HCT116 (cell line): ENCODE data around the gene ARHGEF11. TPM values are rescaled to one million over a fixed set of nuclear protein-coding genes. Genes with fewer than 3 reads are reported as not detected.
A peak's percentile ranks its signal among the peaks of the same experiment; 100 is the strongest.

Experiments
- ATAC-seq: fragments of 200-7000 bp; cut with Tn5 transposase; 2 replicates; pipeline ENCODE4 v1.9.1; 2020; ENCODE audit warnings: mild to moderate bottlenecking, moderate library complexity
- BruUV-seq: library from RNA; stranded (reverse); fragments of 400-500 nt; replicated peaks from 2 replicates; lab custom pipeline; 2021; lab: Mats Ljungman, UMichigan
- CTCF ChIA-PET: fragments of 300-600 bp; sonication (Branson Sonifier 250); formaldehyde crosslinking; loops from one replicate; lab custom pipeline; 2021; ENCODE audit warnings: antibody characterized with exemption; lab: Charles Lee
- POLR2A ChIA-PET: fragments of 300-600, 350-600 bp; sonication (Branson Sonifier 250); formaldehyde crosslinking; loops from one replicate; lab custom pipeline; 2021; ENCODE audit warnings: antibody characterized with exemption; lab: Charles Lee
- RAD21 ChIA-PET, 2 experiments: fragments of 300-600 bp; sonication (Branson Sonifier 250); formaldehyde crosslinking; loops; one replicate each; lab custom pipeline; 2023; ENCODE audit warnings: low total read pairs in 2 of 2; ENCODE audit not compliant: uncharacterized antibody in 2 of 2, unreplicated experiment in 2 of 2, low non-redundant PET in 1 of 2; lab: Charles Lee
- DNase-seq: peaks from one replicate; pipeline ENCODE4 v3.0.0-alpha.2; 2010; ENCODE audit warnings: low read depth, low spot score
- H2AFZ ChIP-seq: fragments of 200-600 bp; shearing (Covaris generic), sonication (generic); 2 replicates; pipeline ENCODE4 v1.6.1; 2017; ENCODE audit warnings: low read depth, mixed run types, mixed read lengths, antibody characterized with exemption, low read length; ENCODE audit not compliant: poor library complexity, severe bottlenecking
- H3K27ac ChIP-seq: 2 replicates; pipeline ENCODE4 v1.5.1; 2012; ENCODE audit warnings: low read depth, low read length
- H3K27me3 ChIP-seq: fragments of 200-600 bp; sonication (generic); 2 replicates; pipeline ENCODE4 v1.6.1; 2016; ENCODE audit warnings: mixed run types, low read length, mixed read lengths; ENCODE audit not compliant: insufficient read depth
- H3K36me3 ChIP-seq, 2 experiments: fragments of 200-500 bp in 1 of 2; fragments of 200-600 bp in 1 of 2; sonication (Bioruptor generic) in 1 of 2; sonication (generic) in 1 of 2; 2 replicates each; pipeline versions ENCODE4 v1.5.1 to v1.6.1; 2014 to 2016; ENCODE audit warnings: low read length in 2 of 2, inconsistent platforms in 1 of 2, mixed read lengths in 1 of 2, mixed run types in 1 of 2; ENCODE audit not compliant: insufficient read depth in 2 of 2, control insufficient read depth in 1 of 2
- H3K4me1 ChIP-seq, 2 experiments: fragments of 200-600 bp in 1 of 2; sonication (generic) in 1 of 2; 2 replicates each; pipeline versions ENCODE4 v1.5.1 to v1.6.1; 2012 to 2017; ENCODE audit warnings: low read length in 2 of 2, inconsistent platforms in 1 of 2, mild to moderate bottlenecking in 1 of 2, mixed read lengths in 1 of 2, mixed run types in 1 of 2, moderate library complexity in 1 of 2; ENCODE audit not compliant: insufficient read depth in 2 of 2, control insufficient read depth in 1 of 2
- H3K4me2 ChIP-seq: fragments of 200-600 bp; sonication (generic); 2 replicates; pipeline ENCODE4 v1.6.1; 2017; ENCODE audit warnings: mixed run types, low read length, mixed read lengths
- H3K4me3 ChIP-seq, 2 experiments: fragments of 200-600 bp in 1 of 2; sonication (generic) in 1 of 2; replicated peaks in 1 of 2; 2 replicates each; pipeline ENCODE4 v1.5.1; 2011 to 2016; ENCODE audit warnings: low read length in 2 of 2, control low read depth in 1 of 2, low read depth in 1 of 2, mild to moderate bottlenecking in 1 of 2, mixed read lengths in 1 of 2, mixed run types in 1 of 2
- H3K79me2 ChIP-seq: fragments of 200-600 bp; sonication (generic); 2 replicates; pipeline ENCODE4 v1.6.1; 2017; ENCODE audit warnings: mild to moderate bottlenecking, mixed run types, low read length, moderate library complexity, mixed read lengths; ENCODE audit not compliant: insufficient read depth
- H3K9ac ChIP-seq: fragments of 200-600 bp; sonication (generic); 2 replicates; pipeline ENCODE4 v1.6.1; 2016; ENCODE audit warnings: low read length, mixed read lengths
- H3K9me2 ChIP-seq: fragments of 200-600 bp; sonication (generic), shearing (Covaris generic); 2 replicates; pipeline ENCODE4 v1.6.1; 2017; ENCODE audit warnings: mixed run types, mild to moderate bottlenecking, moderate library complexity; ENCODE audit not compliant: insufficient read depth
- H3K9me3 ChIP-seq, 2 experiments: fragments of 200-500 bp in 1 of 2; fragments of 200-600 bp in 1 of 2; sonication (Bioruptor generic) in 1 of 2; sonication (generic) in 1 of 2; 2 replicates each; pipeline ENCODE4 v1.6.1; 2014 to 2017; ENCODE audit warnings: low read length in 2 of 2, mixed read lengths in 2 of 2, inconsistent platforms in 1 of 2, low read depth in 1 of 2, mild to moderate bottlenecking in 1 of 2, mixed run types in 1 of 2, moderate library complexity in 1 of 2; ENCODE audit not compliant: control insufficient read depth in 1 of 2, insufficient read depth in 1 of 2
- H4K20me1 ChIP-seq: fragments of 200-600 bp; sonication (generic), shearing (Covaris generic); 2 replicates; pipeline ENCODE4 v1.6.1; 2017; ENCODE audit warnings: mixed run types, mild to moderate bottlenecking, moderate library complexity; ENCODE audit not compliant: insufficient read depth
- CBX3 ChIP-seq: IDR thresholded peaks from 2 replicates; pipeline ENCODE4 v1.6.1; 2012; ENCODE audit warnings: low read depth
- CEBPB ChIP-seq: IDR thresholded peaks from 2 replicates; pipeline ENCODE4 v1.6.1; 2012; ENCODE audit warnings: low read depth
- EGR1 ChIP-seq: IDR thresholded peaks from 2 replicates; pipeline ENCODE4 v1.6.1; 2012; ENCODE audit warnings: low read depth
- EZH2 ChIP-seq: fragments of 200-600 bp; sonication (generic); IDR thresholded peaks from 2 replicates; pipeline ENCODE4 v1.6.1; 2017; ENCODE audit warnings: antibody characterized with exemption, mixed run types
- JUND ChIP-seq: IDR thresholded peaks from 2 replicates; pipeline ENCODE4 v1.6.1; 2012
- RAD21 ChIP-seq: IDR thresholded peaks from 2 replicates; pipeline ENCODE4 v1.6.1; 2012; ENCODE audit warnings: low read depth, mild to moderate bottlenecking
- SIN3A ChIP-seq: IDR thresholded peaks from 2 replicates; pipeline ENCODE4 v1.6.1; 2012; ENCODE audit warnings: low read depth
- SP1 ChIP-seq: IDR thresholded peaks from 2 replicates; pipeline ENCODE4 v1.6.1; 2012; ENCODE audit warnings: low read depth
- SRF ChIP-seq: IDR thresholded peaks from 2 replicates; pipeline ENCODE4 v1.6.1; 2012; ENCODE audit warnings: low read depth
- ZFX ChIP-seq: fragments of 450-650 bp; IDR thresholded peaks from 2 replicates; pipeline ENCODE4 v1.6.1; 2017
- intact Hi-C: fragments of 100-400 bp; cut with micrococcal nuclease; formaldehyde crosslinking; loops from 2 replicates; pipeline ENCODE4 v1.10.0; 2022
- total RNA-seq: library from RNA; stranded (reverse); gene quantifications from one replicate; pipeline ENCODE4 v1.2.1, GENCODE V29; 2021; ENCODE audit not compliant: unreplicated experiment
- TF ChIP-seq, protein P1 (sequence below): IDR thresholded peaks from 2 replicates; pipeline ENCODE4 v1.6.1; 2012

Gene ARHGEF11
- total RNA-seq, 1 experiment from 2014 or later: 28.9 TPM

DNA sequence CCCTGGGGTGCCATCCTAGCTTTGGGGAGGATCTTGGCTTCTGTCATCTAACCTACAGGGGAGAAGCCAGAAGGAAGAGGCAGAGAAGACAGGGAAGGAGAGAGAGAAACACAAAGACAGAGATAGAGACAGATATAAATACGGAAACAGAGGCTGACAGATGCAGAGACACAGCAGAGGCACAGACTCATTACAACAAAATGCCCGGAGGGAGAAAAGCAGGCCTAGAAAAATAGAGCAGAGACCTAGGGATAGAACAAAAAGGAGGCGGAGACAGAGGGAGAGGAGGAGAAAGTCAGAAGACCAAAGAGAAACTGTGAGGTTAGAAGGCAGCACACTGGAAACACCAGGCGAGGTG is 150.1 kb downstream of the ARHGEF11 start:
- Histone ChIP-seq H3K4me3 (no peak overlapping the region), H3K4me1 (peaks cover 32 to 64% of the 10 kb centered on the region in 2 experiments), H3K9me3 (no peaks in the 10 kb centered on the region), H2AFZ (no peak overlapping the region), H3K9ac (peak overlapping the region; percentile 65), H3K79me2 (no peaks in the 10 kb centered on the region), H3K36me3 (no peaks in the 10 kb centered on the region), H4K20me1 (no peaks in the 10 kb centered on the region), H3K4me2 (peak overlapping the region; percentile 83), H3K27ac (peak overlapping the region; percentile 88), H3K27me3 (no peaks in the 10 kb centered on the region), H3K9me2 (no peaks in the 10 kb centered on the region)
- intact Hi-C loops: no loop called here
- ChIA-PET RAD21 (no interaction called here), POLR2A (no interaction called here), CTCF (interaction anchor here (0.9 to 1.9 kb wide), 2 partner anchors 25 to 31 kb away, joined by 3 to 9 read pairs; partner anchors contain the start of gene LRRC71)
- no TSS peak for BruUV-seq
- no peak for ATAC-seq
- DNase-seq: no peak
- no peak for TF ChIP-seq EGR1
- TF ChIP-seq, protein P1, sequence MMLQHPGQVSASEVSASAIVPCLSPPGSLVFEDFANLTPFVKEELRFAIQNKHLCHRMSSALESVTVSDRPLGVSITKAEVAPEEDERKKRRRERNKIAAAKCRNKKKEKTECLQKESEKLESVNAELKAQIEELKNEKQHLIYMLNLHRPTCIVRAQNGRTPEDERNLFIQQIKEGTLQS: no peak
- no peak for TF ChIP-seq SP1
- no peak for TF ChIP-seq ZFX

- ATAC-seq (no peak), DNase-seq (no peak)
- POLR2A ChIA-PET: no interaction called here
- H3K4me1 ChIP-seq: peaks cover 32 to 70% of the 10 kb centered on the region in 2 experiments
- intact Hi-C loops: no loop called here
- no peaks in the 10 kb centered on the region for H3K27me3 ChIP-seq
- no peak for TF ChIP-seq RAD21
- no peak for TF ChIP-seq JUND
- TF ChIP-seq EGR1: no peak
- no peak for TF ChIP-seq SRF
- no peak for TF ChIP-seq CEBPB
- no peak for TF ChIP-seq CBX3
- TF ChIP-seq EZH2: no peak
- TF ChIP-seq SIN3A: no peak
- H3K9me2 ChIP-seq: no peaks in the 10 kb centered on the region
- no peaks in the 10 kb centered on the region for H3K9me3 ChIP-seq
- CTCF ChIA-PET: interaction anchor here (0.9 to 1.9 kb wide), 3 partner anchors 25 to 33 kb away, joined by 3 to 9 read pairs (median 4); partner anchors contain the start of gene LRRC71
- RAD21 ChIA-PET: interaction anchor here in 1 of 2 experiments (1.0 kb wide), 1 partner anchor 33 kb away, joined by 5 read pairs; no protein-coding TSS in a partner anchor
- H3K79me2 ChIP-seq: no peaks in the 10 kb centered on the region
- no TSS peak for BruUV-seq
- H3K4me3 ChIP-seq: no peak overlapping the region
- H4K20me1 ChIP-seq: no peaks in the 10 kb centered on the region
- H2AFZ ChIP-seq: no peak overlapping the region
- peak overlapping the region; percentile 83 for H3K4me2 ChIP-seq
- H3K27ac ChIP-seq: peak overlapping the region; percentile 88; the same call in 1 of the 2 replicates
- H3K36me3 ChIP-seq: no peaks in the 10 kb centered on the region
- peak overlapping the region; percentile 65 for H3K9ac ChIP-seq
Measured at GRCh38 chr1:156894711-156895454, 150.7 kb downstream of the ARHGEF11 start.
